Peyer's patch (tissue), 4 donors: ENCODE results near the gene MYZAP. TPM values are rescaled to one million over a fixed set of nuclear protein-coding genes. Genes with fewer than 3 reads are reported as not detected.

Experiments
- DNase-seq, 3 donors: peaks; one replicate each; pipeline ENCODE4 v3.0.0-alpha.2; 2017 to 2019
- H3K27ac ChIP-seq, 4 donors: fragments of 200-600 bp; sonication (generic); one replicate each; pipeline ENCODE4 v1.5.1; 2016 to 2019
- H3K27me3 ChIP-seq, 2 donors: fragments of 200-600 bp; sonication (generic); one replicate each; pipeline ENCODE4 v1.5.1; 2019
- H3K36me3 ChIP-seq, 3 donors: fragments of 200-600 bp; sonication (generic); one replicate each; pipeline ENCODE4 v1.5.1; 2016 to 2019
- H3K4me1 ChIP-seq, 4 donors: fragments of 200-600 bp; sonication (generic); one replicate each; pipeline ENCODE4 v1.5.1; 2016 to 2019
- H3K4me3 ChIP-seq, 4 donors: fragments of 200-600 bp; sonication (generic); 1 replicate in 3 of 4; 2 replicates in 1 of 4; pipeline ENCODE4 v1.5.1; 2016 to 2019; ENCODE audit warnings: mild to moderate bottlenecking in 1 of 4
- H3K9me3 ChIP-seq, 4 donors: fragments of 200-600 bp; sonication (generic); one replicate each; pipeline ENCODE4 v1.5.1; 2016 to 2019; ENCODE audit warnings: mild to moderate bottlenecking in 1 of 4
- POLR2A ChIP-seq, 2 donors: fragments of 450-650 bp; IDR thresholded peaks; one replicate each; pipeline ENCODE4 v1.5.1; 2017; ENCODE audit warnings: antibody characterized with exemption in 2 of 2, mild to moderate bottlenecking in 2 of 2, moderate library complexity in 2 of 2
- total RNA-seq, 4 donors: library from RNA; depleted of rRNA; stranded (reverse); fragments of >200 nt; gene quantifications; one replicate each; pipeline ENCODE4 v1.1.0, GENCODE V29; 2016
- TF ChIP-seq, protein P1 (sequence below), 6 experiments: fragments of 450-650 bp in 4 of 6; fragments of 200-600 bp in 2 of 6; sonication (generic) in 1 of 6; IDR thresholded peaks; one replicate each; pipeline ENCODE4 v1.5.1; 2017 to 2019; ENCODE audit warnings: antibody characterized with exemption in 6 of 6, mild to moderate bottlenecking in 3 of 6, moderate library complexity in 1 of 6

MYZAP gene
- total RNA-seq, 4 donors from 2014 or later = 2.5 to 36.3 (median 17.4) TPM

DNA sequence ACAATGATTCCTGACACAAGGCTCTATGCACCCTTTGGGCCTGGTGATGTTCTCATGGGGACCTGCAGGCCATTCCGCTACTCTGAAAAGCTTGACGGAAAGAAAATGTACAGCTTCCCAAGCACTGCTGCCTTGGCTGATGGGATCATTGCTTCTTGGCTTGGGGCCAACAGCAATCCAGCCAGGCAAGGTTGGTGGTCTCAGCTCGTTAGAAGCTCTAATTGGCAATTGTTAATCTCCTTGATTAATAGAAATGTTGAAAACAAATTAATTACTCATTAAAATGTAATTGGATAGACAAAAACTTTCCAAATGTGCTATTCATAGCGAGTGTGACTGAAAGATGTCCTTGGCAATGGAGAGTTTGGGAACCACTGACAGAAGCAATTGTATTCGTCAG is 16.3 kb upstream of the MYZAP start:
- Histone ChIP-seq H3K4me3 (no peak overlapping the region), H3K9me3 (no peaks in the 10 kb centered on the region), H3K4me1 (peaks cover 0 to 23% (median 0%) of the 10 kb centered on the region in 4 donors), H3K27me3 (no peaks in the 10 kb centered on the region), H3K36me3 (no peaks in the 10 kb centered on the region), H3K27ac (no peak overlapping the region)
- TF ChIP-seq, protein P1, sequence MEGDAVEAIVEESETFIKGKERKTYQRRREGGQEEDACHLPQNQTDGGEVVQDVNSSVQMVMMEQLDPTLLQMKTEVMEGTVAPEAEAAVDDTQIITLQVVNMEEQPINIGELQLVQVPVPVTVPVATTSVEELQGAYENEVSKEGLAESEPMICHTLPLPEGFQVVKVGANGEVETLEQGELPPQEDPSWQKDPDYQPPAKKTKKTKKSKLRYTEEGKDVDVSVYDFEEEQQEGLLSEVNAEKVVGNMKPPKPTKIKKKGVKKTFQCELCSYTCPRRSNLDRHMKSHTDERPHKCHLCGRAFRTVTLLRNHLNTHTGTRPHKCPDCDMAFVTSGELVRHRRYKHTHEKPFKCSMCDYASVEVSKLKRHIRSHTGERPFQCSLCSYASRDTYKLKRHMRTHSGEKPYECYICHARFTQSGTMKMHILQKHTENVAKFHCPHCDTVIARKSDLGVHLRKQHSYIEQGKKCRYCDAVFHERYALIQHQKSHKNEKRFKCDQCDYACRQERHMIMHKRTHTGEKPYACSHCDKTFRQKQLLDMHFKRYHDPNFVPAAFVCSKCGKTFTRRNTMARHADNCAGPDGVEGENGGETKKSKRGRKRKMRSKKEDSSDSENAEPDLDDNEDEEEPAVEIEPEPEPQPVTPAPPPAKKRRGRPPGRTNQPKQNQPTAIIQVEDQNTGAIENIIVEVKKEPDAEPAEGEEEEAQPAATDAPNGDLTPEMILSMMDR (IDR thresholded peaks at IDR 0.05) = no peak
- no peak for TF ChIP-seq POLR2A (IDR thresholded peaks at IDR 0.05)
- DNase-seq = no peak

DNA sequence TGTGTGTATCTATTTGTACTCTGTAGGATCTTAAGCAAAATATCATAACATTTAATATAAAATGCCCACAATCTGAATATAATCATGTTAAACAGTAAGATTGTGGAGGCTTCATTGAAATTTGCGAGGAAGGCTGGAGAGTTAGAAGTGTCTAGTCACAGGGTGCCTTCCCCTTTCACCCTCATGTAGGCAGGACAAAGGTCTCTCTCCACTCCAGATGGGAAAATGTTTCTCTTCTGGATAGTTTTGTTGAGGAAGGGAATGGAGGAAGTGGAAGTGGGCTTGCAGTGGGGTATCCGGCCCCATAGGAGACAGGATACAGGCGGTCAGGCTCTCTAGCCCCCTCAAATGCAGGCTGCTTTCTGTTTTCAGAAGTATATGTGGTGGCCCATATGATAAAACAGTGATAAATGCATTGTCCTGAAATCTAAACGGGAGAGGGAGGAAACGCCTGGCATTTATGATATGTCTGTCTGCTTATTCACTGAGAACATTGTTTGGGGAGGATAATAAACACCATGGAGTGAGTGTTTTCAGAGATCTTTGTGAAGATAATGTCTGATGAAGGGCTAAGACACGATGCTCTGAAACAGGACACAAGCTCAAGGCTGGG is 13.3 kb upstream of the MYZAP start:
- Histone ChIP-seq H3K9me3 (peaks cover 0 to 9% (median 3%) of the 10 kb centered on the region in 4 donors), H3K27ac (peak overlapping the region in 3 of 4 donors; percentile 43 to 88 (median 72)), H3K4me1 (peaks cover 0 to 35% (median 3%) of the 10 kb centered on the region in 4 donors), H3K27me3 (no peaks in the 10 kb centered on the region), H3K4me3 (no peak overlapping the region), H3K36me3 (no peaks in the 10 kb centered on the region)
- TF ChIP-seq, protein P1 (IDR thresholded peaks at IDR 0.05) = no peak
- no peak for TF ChIP-seq POLR2A (IDR thresholded peaks at IDR 0.05)
- DNase-seq = peak in 1 of 3 donors; percentile 54

DNA sequence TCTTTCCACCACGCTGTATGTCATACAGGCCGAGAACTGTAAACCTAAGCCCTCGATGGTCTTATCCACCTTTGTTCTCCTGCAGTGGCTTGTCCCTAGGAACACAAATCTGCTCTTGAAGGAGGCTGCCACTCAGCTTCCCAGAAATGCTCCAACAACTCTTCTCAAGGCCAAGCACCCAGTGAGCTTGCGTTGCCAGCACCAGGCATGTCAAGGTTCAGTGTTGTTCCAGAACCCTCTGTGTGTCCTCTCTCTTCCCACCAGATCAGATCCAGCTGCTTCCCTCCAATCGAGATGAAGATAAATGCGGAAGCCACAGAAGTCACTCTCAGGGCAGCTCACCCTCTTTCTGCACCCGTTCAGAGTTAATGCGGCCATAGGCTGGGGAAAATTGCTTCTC is 11.3 kb upstream of the MYZAP start:
- no peak overlapping the region for H3K4me3 ChIP-seq
- H3K36me3 ChIP-seq = no peaks in the 10 kb centered on the region
- DNase-seq = no peak
- peaks cover 0 to 13% (median 5%) of the 10 kb centered on the region in 4 donors for H3K9me3 ChIP-seq
- peaks cover 0 to 35% (median 3%) of the 10 kb centered on the region in 4 donors for H3K4me1 ChIP-seq
- no peaks in the 10 kb centered on the region for H3K27me3 ChIP-seq
- H3K27ac ChIP-seq = peak overlapping the region in 2 of 4 donors; percentile 59 to 83
- TF ChIP-seq, protein P1 (IDR thresholded peaks at IDR 0.05) = no peak
- no peak for TF ChIP-seq POLR2A (IDR thresholded peaks at IDR 0.05)

DNA sequence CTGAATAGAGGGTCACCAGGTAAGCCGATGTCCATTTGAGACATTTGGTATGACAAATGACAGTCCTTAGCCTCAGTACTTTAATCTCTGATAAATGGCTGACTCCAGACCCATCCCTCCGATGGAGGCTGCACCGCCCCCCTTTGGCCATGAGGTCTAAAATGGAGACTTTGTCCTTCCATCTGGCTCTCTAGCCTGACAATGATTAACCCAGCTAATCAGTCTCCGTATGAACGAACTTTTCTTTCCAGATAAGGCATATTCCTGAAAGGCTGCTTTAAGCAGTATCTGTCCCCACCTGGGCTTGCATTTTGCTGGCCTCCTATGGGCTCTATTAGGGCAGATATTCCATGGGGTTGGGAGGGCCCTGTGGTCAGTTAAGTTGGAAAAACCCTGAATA is 10.8 kb upstream of the MYZAP start:
- H3K4me3 ChIP-seq = no peak overlapping the region
- H3K4me1 ChIP-seq = peaks cover 0 to 35% (median 3%) of the 10 kb centered on the region in 4 donors
- peak in 2 of 3 donors; percentile 82 for DNase-seq
- H3K27me3 ChIP-seq = no peaks in the 10 kb centered on the region
- no peaks in the 10 kb centered on the region for H3K36me3 ChIP-seq
- H3K27ac ChIP-seq = peak overlapping the region in 3 of 4 donors; percentile 32 to 83 (median 59)
- peak in 1 of 2 donors; percentile 34 for TF ChIP-seq POLR2A (IDR thresholded peaks at IDR 0.05)
- TF ChIP-seq, protein P1 (IDR thresholded peaks at IDR 0.05) = peak in 3 of 6 experiments; percentile 27 to 36 (median 35)
- peaks cover 0 to 13% (median 5%) of the 10 kb centered on the region in 4 donors for H3K9me3 ChIP-seq

DNA sequence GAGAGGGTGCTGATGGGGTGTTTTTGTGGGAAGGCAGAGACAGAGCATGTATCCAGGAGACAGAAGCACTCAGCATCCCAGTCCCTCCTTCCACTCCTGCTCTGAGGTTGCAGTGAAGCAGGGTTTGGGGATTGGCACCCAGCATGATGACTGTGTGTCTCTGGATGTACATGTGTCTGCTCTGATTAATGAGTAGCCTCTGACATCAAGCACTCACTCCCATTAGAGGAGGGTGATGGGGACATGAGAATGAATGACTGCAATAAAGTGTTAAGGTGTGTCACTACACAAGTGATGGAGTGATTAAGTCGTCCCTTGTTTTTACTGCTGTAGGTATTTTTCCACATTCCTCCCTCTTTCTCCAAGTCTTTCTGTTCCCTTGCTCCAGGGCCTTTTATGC is 9.6 kb upstream of the MYZAP start:
- TF ChIP-seq, protein P1 (IDR thresholded peaks at IDR 0.05) = no peak
- TF ChIP-seq POLR2A (IDR thresholded peaks at IDR 0.05) = peak in 1 of 2 donors; percentile 68
- Histone ChIP-seq H3K27ac (peak overlapping the region in 2 of 4 donors; percentile 59 to 83), H3K4me1 (peaks cover 0 to 35% (median 3%) of the 10 kb centered on the region in 4 donors)

More for the DNA sequence above, 9.6 kb upstream of the MYZAP start:
- no peaks in the 10 kb centered on the region for H3K36me3 ChIP-seq
- H3K4me3 ChIP-seq = no peak overlapping the region
- peak in 1 of 3 donors; percentile 65 for DNase-seq
- H3K9me3 ChIP-seq = peaks cover 0 to 13% (median 5%) of the 10 kb centered on the region in 4 donors
- no peaks in the 10 kb centered on the region for H3K27me3 ChIP-seq
